GM12878 (cell line): ENCODE data around the gene IKZF1. TPM values are rescaled to one million over a fixed set of nuclear protein-coding genes. Genes with fewer than 3 reads are reported as not detected.

Experiments
- ASH2L ChIP-seq: fragments of 300-600, 200-600 bp; sonication (generic); IDR thresholded peaks from 2 replicates; pipeline ENCODE4 v1.6.1; 2017; ENCODE audit warnings: low read depth, mild to moderate bottlenecking, borderline replicate concordance
- ATF7 ChIP-seq: fragments of 450-650 bp; IDR thresholded peaks from 2 replicates; pipeline ENCODE4 v1.6.1; 2016; ENCODE audit warnings: low read depth, mild to moderate bottlenecking
- BRCA1 ChIP-seq: IDR thresholded peaks from 2 replicates; pipeline ENCODE4 v1.6.1; 2011; ENCODE audit warnings: low read depth, low read length, improper control_type of control experiment
- CBFB ChIP-seq: IDR thresholded peaks from 2 replicates; pipeline ENCODE4 v1.6.1; 2016; ENCODE audit warnings: antibody characterized with exemption, low read depth
- DPF2 ChIP-seq: fragments of 450-650 bp; IDR thresholded peaks from 2 replicates; pipeline ENCODE4 v1.6.1; 2017; ENCODE audit warnings: mild to moderate bottlenecking
- EED ChIP-seq: sonication (generic); IDR thresholded peaks from 2 replicates; pipeline ENCODE4 v1.6.1; 2016; ENCODE audit warnings: antibody characterized with exemption, low read depth
- ELK1 ChIP-seq: IDR thresholded peaks from 2 replicates; pipeline ENCODE4 v1.6.1; 2012; ENCODE audit warnings: low read depth, low read length, improper control_type of control experiment
- EP300 ChIP-seq, 2 experiments: fragments of 150-350 bp in 1 of 2; IDR thresholded peaks; 2 replicates each; pipeline ENCODE4 v1.6.1; 2011 to 2012; ENCODE audit warnings: low read depth in 2 of 2, low read length in 2 of 2, borderline replicate concordance in 1 of 2, improper control_type of control experiment in 1 of 2, inconsistent platforms in 1 of 2; ENCODE audit not compliant: control insufficient read depth in 1 of 2
- ESRRA ChIP-seq: IDR thresholded peaks from 2 replicates; pipeline ENCODE4 v1.6.1; 2012; ENCODE audit warnings: mild to moderate bottlenecking, low read length, improper control_type of control experiment
- IKZF1 ChIP-seq: fragments of 450-650 bp; conservative IDR thresholded peaks from 2 replicates; pipeline ENCODE4 v1.6.1; 2017; ENCODE audit warnings: antibody characterized with exemption, mild to moderate bottlenecking
- JUNB ChIP-seq: IDR thresholded peaks from 2 replicates; pipeline ENCODE4 v1.6.1; 2016; ENCODE audit warnings: antibody characterized with exemption, mild to moderate bottlenecking
- JUND ChIP-seq: IDR thresholded peaks from 2 replicates; pipeline ENCODE4 v1.6.1; 2012; ENCODE audit warnings: low read depth, mild to moderate bottlenecking, low read length, improper control_type of control experiment, moderate library complexity
- KAT2A ChIP-seq: conservative IDR thresholded peaks from 2 replicates; pipeline ENCODE4 v1.6.1; 2011; ENCODE audit warnings: low read depth, low read length; ENCODE audit not compliant: control insufficient read depth
- MTA3 ChIP-seq: IDR thresholded peaks from 2 replicates; pipeline ENCODE4 v1.6.1; 2012; ENCODE audit warnings: low read length, inconsistent platforms, borderline replicate concordance
- NFXL1 ChIP-seq: fragments of 450-650 bp; IDR thresholded peaks from 2 replicates; pipeline ENCODE4 v1.6.1; 2017; ENCODE audit warnings: antibody characterized with exemption, mild to moderate bottlenecking, borderline replicate concordance
- NR2C1 ChIP-seq: fragments of 450-650 bp; IDR thresholded peaks from 2 replicates; pipeline ENCODE4 v1.6.1; 2017; ENCODE audit warnings: antibody characterized with exemption, mild to moderate bottlenecking, moderate library complexity
- NR2C2 ChIP-seq: IDR thresholded peaks from 2 replicates; pipeline ENCODE4 v1.6.1; 2011; ENCODE audit warnings: borderline replicate concordance, low read depth; ENCODE audit not compliant: control insufficient read depth, insufficient read length
- RAD21 ChIP-seq: IDR thresholded peaks from 2 replicates; pipeline ENCODE4 v1.6.1; 2011; ENCODE audit warnings: mild to moderate bottlenecking, low read depth, low read length, moderate library complexity; ENCODE audit not compliant: insufficient read depth
- RAD51 ChIP-seq: fragments of 450-650 bp; IDR thresholded peaks from 2 replicates; pipeline ENCODE4 v1.6.1; 2016; ENCODE audit warnings: moderate library complexity, mild to moderate bottlenecking, inconsistent platforms
- RFX5 ChIP-seq: IDR thresholded peaks from 2 replicates; pipeline ENCODE4 v1.6.1; 2011; ENCODE audit warnings: low read depth, low read length, improper control_type of control experiment
- RUNX3 ChIP-seq: IDR thresholded peaks from 2 replicates; pipeline ENCODE4 v1.6.1; 2012; ENCODE audit warnings: low read length, inconsistent platforms
- TARDBP ChIP-seq: IDR thresholded peaks from 2 replicates; pipeline ENCODE4 v1.6.1; 2016; ENCODE audit warnings: borderline replicate concordance
- TBL1XR1 ChIP-seq: IDR thresholded peaks from 2 replicates; pipeline ENCODE4 v1.6.1; 2012; ENCODE audit warnings: low read depth, low read length, improper control_type of control experiment
- WRNIP1 ChIP-seq: IDR thresholded peaks from 2 replicates; pipeline ENCODE4 v1.6.1; 2011; ENCODE audit warnings: low read depth, low read length, improper control_type of control experiment, borderline replicate concordance
- YY1 ChIP-seq: IDR thresholded peaks from 2 replicates; pipeline ENCODE4 v1.6.1; 2011; ENCODE audit warnings: low read depth, mild to moderate bottlenecking, low read length
- ZNF207 ChIP-seq: fragments of 450-650 bp; IDR thresholded peaks from 2 replicates; pipeline ENCODE4 v1.6.1; 2014; ENCODE audit warnings: antibody characterized with exemption, mild to moderate bottlenecking, borderline replicate concordance
- ZNF384 ChIP-seq: IDR thresholded peaks from 2 replicates; pipeline ENCODE4 v1.6.1; 2012; ENCODE audit warnings: low read depth, mild to moderate bottlenecking, low read length, improper control_type of control experiment, borderline replicate concordance
- polyA plus RNA-seq, 11 experiments: library from polyadenylated mRNA; depleted of rRNA in 4 of 11; unstranded in 6 of 11; stranded (reverse) in 5 of 11; fragments of >200 nt; fragmentation: Nextera tagmentation in 4 of 11; fragmentation: Illumina TruSeq in 1 of 11; extraction: Ambion mirVana in 4 of 11; extraction: Trizol in 1 of 11; gene quantifications; 1 replicate in 1 of 11; 2 replicates in 10 of 11; pipeline versions ENCODE4 v1.2.1 to v1.2.3, GENCODE V29; 2011 to 2016; ENCODE audit warnings: inconsistent platforms in 2 of 11, missing spikeins in 2 of 11, low read depth in 1 of 11
- total RNA-seq, 4 experiments: library from RNA; depleted of rRNA in 3 of 4; stranded (reverse); fragments of >200 nt in 3 of 4; fragmentation: Illumina TruSeq in 1 of 4; extraction: Trizol in 1 of 4; gene quantifications; 2 replicates each; pipeline versions ENCODE4 v1.2.1 to v1.2.3, GENCODE V29; 2013 to 2021
- TF ChIP-seq, protein P1 (sequence below): IDR thresholded peaks from 2 replicates; pipeline ENCODE4 v1.6.1; 2012; ENCODE audit warnings: improper control_type of control experiment, low read depth, low read length; ENCODE audit not compliant: insufficient replicate concordance
- TF ChIP-seq, protein P2 (sequence below): IDR thresholded peaks from 2 replicates; pipeline ENCODE4 v1.6.1; 2012; ENCODE audit warnings: low read depth, low read length, improper control_type of control experiment

The IKZF1 gene
- total and polyA plus RNA-seq, 10 of the 15 experiments (the other 5 are each of a cell fraction or from before 2014, with no cell fraction given), result 27.2 to 125 (median 71.6) TPM

DNA sequence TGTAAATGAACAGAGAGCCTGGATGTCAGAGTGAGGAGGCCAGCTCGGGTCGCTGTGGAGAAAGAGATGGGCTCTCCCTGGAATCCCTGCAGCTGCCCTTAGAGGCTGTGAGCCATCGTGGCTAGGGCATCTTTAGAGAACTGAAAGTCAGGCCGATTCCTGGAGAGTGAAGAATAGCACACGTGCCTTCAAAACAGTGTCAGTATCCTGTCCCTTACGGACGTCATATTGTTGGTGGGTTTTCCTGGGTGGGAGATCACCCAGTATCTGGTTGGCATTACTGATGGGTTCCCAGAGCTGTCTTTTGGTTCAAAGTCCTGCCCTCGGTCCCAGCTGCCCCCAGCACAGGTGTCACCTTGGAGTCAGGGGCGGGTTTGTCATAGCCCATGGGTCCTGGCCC, 25.3 kb downstream of the IKZF1 start (continued):
- TF ChIP-seq ELK1, result no peak
- no peak for TF ChIP-seq ESRRA
- TF ChIP-seq ZNF384, result no peak
- peak; percentile 12; the same call in 1 of the 2 replicates for TF ChIP-seq RUNX3
- TF ChIP-seq NR2C1, result no peak
- TF ChIP-seq ZNF207, result no peak
- no peak for TF ChIP-seq EP300 (IDR thresholded peaks at IDR 0.05; ENCODE audit: borderline replicate concordance in 1 of 2, control insufficient read depth in 1 of 2, low read depth in 2 of 2, low read length in 2 of 2)
- TF ChIP-seq, protein P1, sequence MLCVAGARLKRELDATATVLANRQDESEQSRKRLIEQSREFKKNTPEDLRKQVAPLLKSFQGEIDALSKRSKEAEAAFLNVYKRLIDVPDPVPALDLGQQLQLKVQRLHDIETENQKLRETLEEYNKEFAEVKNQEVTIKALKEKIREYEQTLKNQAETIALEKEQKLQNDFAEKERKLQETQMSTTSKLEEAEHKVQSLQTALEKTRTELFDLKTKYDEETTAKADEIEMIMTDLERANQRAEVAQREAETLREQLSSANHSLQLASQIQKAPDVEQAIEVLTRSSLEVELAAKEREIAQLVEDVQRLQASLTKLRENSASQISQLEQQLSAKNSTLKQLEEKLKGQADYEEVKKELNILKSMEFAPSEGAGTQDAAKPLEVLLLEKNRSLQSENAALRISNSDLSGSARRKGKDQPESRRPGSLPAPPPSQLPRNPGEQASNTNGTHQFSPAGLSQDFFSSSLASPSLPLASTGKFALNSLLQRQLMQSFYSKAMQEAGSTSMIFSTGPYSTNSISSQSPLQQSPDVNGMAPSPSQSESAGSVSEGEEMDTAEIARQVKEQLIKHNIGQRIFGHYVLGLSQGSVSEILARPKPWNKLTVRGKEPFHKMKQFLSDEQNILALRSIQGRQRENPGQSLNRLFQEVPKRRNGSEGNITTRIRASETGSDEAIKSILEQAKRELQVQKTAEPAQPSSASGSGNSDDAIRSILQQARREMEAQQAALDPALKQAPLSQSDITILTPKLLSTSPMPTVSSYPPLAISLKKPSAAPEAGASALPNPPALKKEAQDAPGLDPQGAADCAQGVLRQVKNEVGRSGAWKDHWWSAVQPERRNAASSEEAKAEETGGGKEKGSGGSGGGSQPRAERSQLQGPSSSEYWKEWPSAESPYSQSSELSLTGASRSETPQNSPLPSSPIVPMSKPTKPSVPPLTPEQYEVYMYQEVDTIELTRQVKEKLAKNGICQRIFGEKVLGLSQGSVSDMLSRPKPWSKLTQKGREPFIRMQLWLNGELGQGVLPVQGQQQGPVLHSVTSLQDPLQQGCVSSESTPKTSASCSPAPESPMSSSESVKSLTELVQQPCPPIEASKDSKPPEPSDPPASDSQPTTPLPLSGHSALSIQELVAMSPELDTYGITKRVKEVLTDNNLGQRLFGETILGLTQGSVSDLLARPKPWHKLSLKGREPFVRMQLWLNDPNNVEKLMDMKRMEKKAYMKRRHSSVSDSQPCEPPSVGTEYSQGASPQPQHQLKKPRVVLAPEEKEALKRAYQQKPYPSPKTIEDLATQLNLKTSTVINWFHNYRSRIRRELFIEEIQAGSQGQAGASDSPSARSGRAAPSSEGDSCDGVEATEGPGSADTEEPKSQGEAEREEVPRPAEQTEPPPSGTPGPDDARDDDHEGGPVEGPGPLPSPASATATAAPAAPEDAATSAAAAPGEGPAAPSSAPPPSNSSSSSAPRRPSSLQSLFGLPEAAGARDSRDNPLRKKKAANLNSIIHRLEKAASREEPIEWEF, result no peak
- TF ChIP-seq TBL1XR1, result no peak
- no peak for TF ChIP-seq RAD21
- no peak for TF ChIP-seq YY1
- TF ChIP-seq MTA3, result no peak
- no peak for TF ChIP-seq JUNB
- peak; percentile 84 for TF ChIP-seq EED
- TF ChIP-seq, protein P2, sequence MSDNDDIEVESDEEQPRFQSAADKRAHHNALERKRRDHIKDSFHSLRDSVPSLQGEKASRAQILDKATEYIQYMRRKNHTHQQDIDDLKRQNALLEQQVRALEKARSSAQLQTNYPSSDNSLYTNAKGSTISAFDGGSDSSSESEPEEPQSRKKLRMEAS, result no peak
- TF ChIP-seq ATF7, result no peak
- TF ChIP-seq KAT2A, result no peak
- TF ChIP-seq ASH2L, result no peak
- TF ChIP-seq CBFB, result no peak
- no peak for TF ChIP-seq WRNIP1
- TF ChIP-seq BRCA1, result no peak
- TF ChIP-seq RFX5, result no peak
- TF ChIP-seq TARDBP, result no peak
- TF ChIP-seq NR2C2, result no peak
- no peak for TF ChIP-seq RAD51
- peak; percentile 55; the same call in 1 of the 2 replicates for TF ChIP-seq IKZF1
- 0 out of 2 replicates have a peak, but pooled peaks have one; percentile 26 for TF ChIP-seq DPF2
- no peak for TF ChIP-seq NFXL1
- no peak for TF ChIP-seq JUND
